ENCODE results near the gene SUGP1.

Gene SUGP1

GRCh38 chr19:19234220-19234816 is 86.0 kb downstream of the SUGP1 start:
- Histone ChIP-seq H3K4me3 (ENCODE audit: low read length) (no peak overlapping the region), H3K27me3 (ENCODE audit: low read depth, low read length) (peaks cover 3% of the 10 kb centered on the region; the same call in 1 of the 2 replicates), H3K4me2 (ENCODE audit: low read length) (no peak overlapping the region)

GRCh38 chr19:19232261-19232721 is 88.0 kb downstream of the SUGP1 start:
- TF ChIP-seq EZH2phosphoT487 (IDR thresholded peaks at IDR 0.05; ENCODE audit: low read depth) (no peak), CTCF (IDR thresholded peaks at IDR 0.05; ENCODE audit: low read depth, low read length) (no peak)
- no peak overlapping the region for H2AFZ ChIP-seq (ENCODE audit: low read depth, low read length)

More at GRCh38 chr19:19234220-19234816, 86.0 kb downstream of the SUGP1 start:
- Histone ChIP-seq H3K36me3 (replicated peaks; ENCODE audit: low read depth, low read length) (no peaks in the 10 kb centered on the region), H3K79me2 (ENCODE audit: low read length) (no peaks in the 10 kb centered on the region), H3K9me3 (ENCODE audit: insufficient read depth, low read length) (peaks cover 20% of the 10 kb centered on the region), H2AFZ (ENCODE audit: low read depth, low read length) (no peak overlapping the region), H3K9ac (ENCODE audit: low read length) (no peak overlapping the region), H3K27ac (ENCODE audit: low read length) (no peak overlapping the region), H4K20me1 (ENCODE audit: insufficient read depth, low read length) (no peaks in the 10 kb centered on the region), H3K4me1 (ENCODE audit: low read length) (no peaks in the 10 kb centered on the region)
- TF ChIP-seq EZH2phosphoT487 (IDR thresholded peaks at IDR 0.05; ENCODE audit: low read depth), result no peak
- no peak for TF ChIP-seq CTCF (IDR thresholded peaks at IDR 0.05; ENCODE audit: low read depth, low read length)

GRCh38 chr19:19230999-19231398 is 89.3 kb downstream of the SUGP1 start:
- Histone ChIP-seq H2AFZ (ENCODE audit: low read depth, low read length) (no peak overlapping the region), H3K36me3 (replicated peaks; ENCODE audit: low read depth, low read length) (no peaks in the 10 kb centered on the region), H4K20me1 (ENCODE audit: insufficient read depth, low read length) (no peaks in the 10 kb centered on the region), H3K27ac (ENCODE audit: low read length) (no peak overlapping the region), H3K4me2 (ENCODE audit: low read length) (no peak overlapping the region), H3K4me3 (ENCODE audit: low read length) (no peak overlapping the region), H3K79me2 (ENCODE audit: low read length) (no peaks in the 10 kb centered on the region), H3K9me3 (ENCODE audit: insufficient read depth, low read length) (peaks cover 16% of the 10 kb centered on the region), H3K9ac (ENCODE audit: low read length) (no peak overlapping the region), H3K4me1 (ENCODE audit: low read length) (no peaks in the 10 kb centered on the region), H3K27me3 (ENCODE audit: low read depth, low read length) (peaks cover 9% of the 10 kb centered on the region; the same call in 1 of the 2 replicates)
- TF ChIP-seq EZH2phosphoT487 (IDR thresholded peaks at IDR 0.05; ENCODE audit: low read depth), result no peak
- no peak for TF ChIP-seq CTCF (IDR thresholded peaks at IDR 0.05; ENCODE audit: low read depth, low read length)

More at GRCh38 chr19:19232261-19232721, 88.0 kb downstream of the SUGP1 start:
- Histone ChIP-seq H3K9ac (ENCODE audit: low read length) (no peak overlapping the region), H3K27ac (ENCODE audit: low read length) (no peak overlapping the region), H3K4me2 (ENCODE audit: low read length) (no peak overlapping the region), H3K9me3 (ENCODE audit: insufficient read depth, low read length) (peaks cover 20% of the 10 kb centered on the region), H4K20me1 (ENCODE audit: insufficient read depth, low read length) (no peaks in the 10 kb centered on the region), H3K4me3 (ENCODE audit: low read length) (no peak overlapping the region), H3K27me3 (ENCODE audit: low read depth, low read length) (peaks cover 9% of the 10 kb centered on the region; the same call in 1 of the 2 replicates), H3K4me1 (ENCODE audit: low read length) (no peaks in the 10 kb centered on the region), H3K36me3 (replicated peaks; ENCODE audit: low read depth, low read length) (no peaks in the 10 kb centered on the region), H3K79me2 (ENCODE audit: low read length) (no peaks in the 10 kb centered on the region)

DNA sequence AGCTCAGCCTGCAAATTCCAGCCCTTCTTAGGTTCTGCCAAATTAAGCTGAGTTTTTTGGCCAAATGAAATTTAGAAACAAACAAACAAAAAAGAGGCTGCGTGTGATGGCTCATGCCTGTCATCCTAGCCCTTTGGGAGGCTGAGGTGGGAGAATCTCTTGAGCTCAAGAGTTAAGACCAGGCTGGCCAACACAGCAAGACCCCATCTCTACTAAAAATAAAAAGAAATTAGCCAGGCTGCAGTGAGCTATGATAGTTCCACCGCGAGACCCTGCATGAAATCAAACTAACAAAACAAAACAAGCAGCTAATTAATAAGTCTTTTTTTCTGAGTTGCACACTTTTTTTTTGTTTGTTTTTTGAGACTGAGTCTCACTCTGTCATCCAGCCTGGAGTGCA is 90.6 kb downstream of the SUGP1 start:
- H4K20me1 ChIP-seq (ENCODE audit: insufficient read depth, low read length), result no peaks in the 10 kb centered on the region
- H2AFZ ChIP-seq (ENCODE audit: low read depth, low read length), result no peak overlapping the region
- TF ChIP-seq CTCF (IDR thresholded peaks at IDR 0.05; ENCODE audit: low read depth, low read length) (no peak), EZH2phosphoT487 (IDR thresholded peaks at IDR 0.05; ENCODE audit: low read depth) (no peak)
- peaks cover 9% of the 10 kb centered on the region for H3K9me3 ChIP-seq (ENCODE audit: insufficient read depth, low read length)
- H3K9ac ChIP-seq (ENCODE audit: low read length), result no peak overlapping the region
- H3K79me2 ChIP-seq (ENCODE audit: low read length), result no peaks in the 10 kb centered on the region
- no peak overlapping the region for H3K4me2 ChIP-seq (ENCODE audit: low read length)
- H3K27me3 ChIP-seq (ENCODE audit: low read depth, low read length), result peaks cover 9% of the 10 kb centered on the region; the same call in 1 of the 2 replicates
- no peak overlapping the region for H3K4me3 ChIP-seq (ENCODE audit: low read length)
- no peaks in the 10 kb centered on the region for H3K36me3 ChIP-seq (replicated peaks; ENCODE audit: low read depth, low read length)
- no peak overlapping the region for H3K27ac ChIP-seq (ENCODE audit: low read length)
- no peaks in the 10 kb centered on the region for H3K4me1 ChIP-seq (ENCODE audit: low read length)

All from OCI-LY3 (cell line).